Measurements from ENCODE around the gene CNTNAP2.
A peak's percentile ranks its signal among the peaks of the same experiment; 100 is the strongest.

The CNTNAP2 gene

DNA sequence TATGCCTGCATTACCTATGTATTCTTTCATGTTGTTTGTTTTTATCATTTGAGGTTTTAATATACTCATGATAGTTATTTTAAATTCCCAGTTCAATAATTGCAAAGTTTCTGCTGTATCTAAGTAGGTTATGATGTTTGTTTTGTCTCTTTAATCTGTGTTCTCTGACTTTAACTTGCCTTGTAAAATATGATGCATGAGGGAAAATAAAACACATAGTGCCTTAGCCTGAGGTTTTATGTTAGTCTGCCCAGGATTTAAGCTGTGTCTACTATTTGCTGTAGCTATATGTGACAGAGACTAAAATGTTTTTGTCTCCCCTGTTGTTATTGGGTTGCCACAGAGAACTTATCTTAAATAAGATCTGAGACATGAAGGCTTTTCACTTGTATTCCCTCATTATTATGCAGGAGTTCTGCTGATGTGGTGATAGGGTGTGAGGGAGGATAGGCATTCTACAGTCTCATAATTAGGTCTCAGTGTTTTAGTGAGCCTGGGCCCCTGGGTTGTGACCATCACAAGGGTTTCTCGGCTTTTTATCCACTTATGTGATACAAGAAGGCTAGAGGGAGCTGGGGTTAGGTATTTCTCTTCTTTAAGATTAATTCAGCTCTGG, 582.5 kb downstream of the CNTNAP2 start:
- no peak for DNase-seq (ENCODE audit: low spot score)

DNA sequence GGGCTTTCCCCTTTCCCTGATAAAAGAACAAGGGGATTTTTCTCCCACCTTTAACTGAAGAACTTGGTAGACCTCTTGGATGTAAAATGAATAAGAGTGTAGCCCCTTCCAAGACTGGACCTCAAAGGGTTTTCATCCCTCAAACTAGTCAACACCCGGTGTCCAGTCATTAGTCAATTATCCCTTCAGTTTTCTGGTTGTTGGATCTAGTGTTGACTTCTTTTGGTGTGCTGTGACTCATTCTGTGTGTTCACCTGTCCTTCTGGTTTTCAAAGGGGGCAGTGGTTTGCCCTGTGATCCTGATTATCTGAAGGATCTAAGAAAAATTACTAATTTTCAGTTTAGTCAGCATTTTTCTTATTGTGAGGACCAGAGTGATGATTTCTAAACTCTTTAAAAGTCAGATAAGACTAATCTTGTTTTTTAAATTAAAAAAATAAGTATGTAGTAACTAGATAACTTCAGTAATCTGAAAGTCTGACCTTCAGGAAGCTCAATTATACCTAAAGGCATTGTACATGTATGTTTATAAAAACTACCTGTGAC, 583.5 kb downstream of the CNTNAP2 start:
- peak; percentile 1 for DNase-seq (ENCODE audit: low spot score)

DNA sequence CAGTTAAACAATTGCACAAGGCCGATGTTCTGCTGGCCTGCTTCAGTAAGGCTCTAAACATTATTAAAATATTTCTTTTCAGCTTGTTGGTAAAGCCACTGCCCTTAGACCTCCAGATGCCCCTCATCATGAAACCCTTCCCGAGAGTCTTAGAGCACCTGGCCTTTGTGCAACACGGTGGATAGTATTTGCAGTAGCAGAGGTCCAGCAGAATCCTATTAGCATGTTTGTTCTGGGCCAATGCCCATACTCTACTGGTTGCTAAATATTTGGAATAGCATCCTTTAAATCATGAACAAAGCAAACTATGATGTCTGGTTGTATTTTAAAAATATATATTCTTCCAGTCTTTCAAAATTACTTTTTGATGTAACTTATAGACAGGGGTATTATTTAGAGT, 584.6 kb downstream of the CNTNAP2 start:
- no peak for DNase-seq (ENCODE audit: low spot score)

DNA sequence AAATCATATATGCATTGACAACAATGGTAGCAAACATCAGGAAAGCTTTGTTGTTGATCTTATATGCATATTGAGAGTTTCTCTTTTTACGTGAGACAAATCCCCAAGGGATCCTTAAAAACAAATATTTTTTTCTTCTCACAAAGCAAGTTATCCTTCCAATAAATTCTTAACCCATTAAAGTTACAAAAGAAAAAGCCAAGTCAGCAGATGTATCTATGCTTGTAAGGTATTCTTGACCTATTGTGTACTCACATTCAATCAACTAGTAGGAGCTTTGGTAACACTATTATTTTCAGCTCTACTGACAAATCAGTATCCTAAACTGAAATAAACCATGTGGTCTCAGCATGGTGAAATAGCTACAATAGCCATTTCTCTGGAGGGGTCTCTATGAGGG, 586.3 kb downstream of the CNTNAP2 start:
- no peak for DNase-seq (ENCODE audit: low spot score)

DNA sequence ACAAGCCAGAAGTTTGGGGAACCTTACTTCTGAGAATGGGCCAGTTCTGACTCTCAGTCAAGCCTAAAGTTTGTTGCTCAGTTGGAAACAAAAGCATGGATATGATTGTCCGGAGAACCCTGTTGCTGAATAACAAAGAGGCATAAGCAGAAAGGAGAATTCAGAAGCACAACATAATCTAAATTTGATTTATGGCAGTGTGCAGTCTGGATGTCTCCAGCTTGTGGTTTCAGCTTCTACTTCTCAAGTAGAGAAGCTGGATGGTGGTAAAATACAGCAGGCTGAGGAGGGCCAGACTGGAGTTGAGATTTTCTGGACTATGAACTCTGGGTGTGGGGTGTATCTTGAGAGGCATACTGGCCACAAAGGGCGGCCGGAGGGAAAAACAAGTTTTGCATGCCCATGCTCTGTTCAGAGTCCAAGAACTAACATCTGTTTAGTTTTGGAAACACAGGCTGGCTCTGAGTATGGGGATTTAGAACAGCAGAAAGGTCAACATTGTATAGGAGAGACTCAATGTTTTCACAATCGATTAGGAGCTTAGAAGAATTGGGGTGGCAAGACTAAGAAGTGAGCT, 592.9 kb downstream of the CNTNAP2 start:
- DNase-seq (ENCODE audit: low spot score): no peak

DNA sequence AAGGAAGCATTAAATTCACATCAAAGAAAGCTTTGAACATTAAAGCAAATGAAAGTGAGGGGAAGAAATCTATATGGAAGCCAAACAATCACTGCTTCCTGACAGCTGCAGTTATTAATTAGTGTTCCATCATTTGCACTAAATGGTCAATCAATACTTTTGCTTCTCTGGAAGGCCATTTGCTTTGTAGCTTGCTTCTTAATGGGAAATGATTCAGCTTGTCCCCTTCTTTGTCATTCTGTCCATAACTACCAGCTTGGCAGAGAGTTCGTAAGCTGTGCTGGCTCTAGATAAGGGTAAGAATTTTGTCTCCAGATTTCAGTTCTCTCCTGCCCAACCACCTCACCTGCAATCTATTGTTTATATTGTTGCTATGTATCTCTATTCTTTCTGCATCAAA, 596.6 kb downstream of the CNTNAP2 start:
- no peak for DNase-seq (ENCODE audit: low spot score)

DNA sequence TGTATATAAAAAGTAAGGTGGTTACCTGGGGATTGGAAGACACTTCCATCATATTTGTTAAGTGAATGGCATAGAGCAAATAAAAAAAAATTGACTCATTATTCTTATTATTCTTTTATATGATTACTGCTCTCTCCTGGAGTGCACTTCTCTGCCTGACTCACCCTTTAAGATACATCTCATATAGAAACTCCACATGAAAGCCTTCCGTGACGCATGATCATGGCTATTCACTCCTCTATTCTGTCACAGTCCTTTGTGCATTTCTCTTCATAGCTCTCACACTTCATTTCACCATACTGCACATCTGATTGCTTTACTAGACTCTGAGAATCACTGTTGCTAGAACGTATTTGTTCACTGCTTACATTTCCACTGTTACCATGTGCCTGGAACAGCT, 597.3 kb downstream of the CNTNAP2 start:
- no peak for DNase-seq (ENCODE audit: low spot score)

DNA sequence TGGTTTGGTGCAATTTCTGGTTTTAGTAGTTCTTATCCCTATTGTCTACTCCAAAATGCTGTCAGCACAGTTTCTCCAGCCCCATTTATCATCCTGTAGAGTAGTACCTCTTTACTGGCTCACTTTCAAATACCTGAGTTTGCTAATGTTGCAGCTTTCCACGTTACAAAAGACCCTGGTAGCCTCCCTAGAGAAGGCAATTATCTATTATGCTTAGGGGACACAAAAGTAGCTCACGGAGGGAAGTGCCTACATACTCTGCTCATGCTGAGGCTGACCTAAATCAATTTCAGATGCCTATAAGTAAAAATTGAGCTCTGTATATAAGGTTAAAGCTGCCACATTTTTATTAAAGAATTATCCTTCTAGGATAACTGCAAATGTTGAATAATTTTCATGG, 603.6 kb downstream of the CNTNAP2 start:
- no peak for DNase-seq (ENCODE audit: low spot score)

DNA sequence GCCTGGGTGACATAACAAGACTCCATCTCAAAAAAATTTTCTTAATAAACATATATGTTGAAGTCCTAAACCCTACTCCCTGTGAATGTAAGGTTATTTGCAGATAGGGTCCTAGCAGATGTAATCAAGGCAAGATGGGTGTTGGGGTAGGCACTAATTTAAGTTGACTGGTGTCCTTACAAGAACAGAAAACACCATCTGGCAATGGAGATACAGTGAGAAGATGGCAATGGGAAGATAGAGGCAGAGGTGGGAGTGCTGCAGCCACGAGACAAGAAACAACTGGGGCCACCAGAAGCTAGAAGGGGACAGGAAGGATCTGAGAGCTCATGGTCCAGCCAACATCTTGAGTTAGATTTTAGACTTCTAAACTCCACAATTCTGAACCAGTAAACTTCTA, 606.4 kb downstream of the CNTNAP2 start:
- DNase-seq (ENCODE audit: low spot score): no peak

DNA sequence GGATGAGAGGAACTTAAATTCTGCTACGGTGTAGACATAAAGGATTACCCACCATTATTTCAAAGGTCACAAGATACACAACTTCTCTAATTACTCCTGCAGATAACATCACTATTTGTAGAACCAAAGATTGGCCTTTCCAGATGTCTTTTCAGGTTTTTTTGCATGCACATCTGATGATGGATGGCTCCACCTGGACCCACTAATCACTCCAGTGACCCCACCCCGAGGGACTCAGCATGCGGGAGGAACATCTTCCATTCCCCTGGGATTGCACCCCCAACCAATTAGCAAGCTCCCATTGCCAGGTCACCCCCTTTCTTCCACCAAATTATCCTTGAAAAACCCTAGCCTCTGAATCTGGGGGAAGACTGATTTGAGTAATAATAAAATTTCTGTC, 608.9 kb downstream of the CNTNAP2 start:
- DNase-seq (ENCODE audit: low spot score): no peak

DNA sequence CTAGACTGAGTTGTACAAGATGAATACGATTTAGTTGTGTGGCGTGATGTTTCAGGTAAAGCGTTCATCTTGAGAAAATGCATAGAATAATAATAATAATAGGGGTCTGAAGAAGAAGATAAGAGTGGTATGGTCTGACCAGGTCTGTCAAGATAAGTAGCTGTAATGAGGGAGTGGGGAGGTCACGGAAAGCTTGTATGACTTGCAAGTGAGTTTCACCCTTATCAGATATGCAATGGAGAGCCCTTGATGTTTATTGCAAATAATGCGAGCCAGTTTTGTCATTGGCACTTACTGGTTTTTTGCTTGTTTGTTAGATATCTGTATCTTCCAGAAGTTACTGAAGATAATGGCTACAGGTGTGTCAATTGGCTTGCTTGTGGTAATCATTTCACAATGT, 611.5 kb downstream of the CNTNAP2 start:
- no peak for DNase-seq (ENCODE audit: low spot score)

DNA sequence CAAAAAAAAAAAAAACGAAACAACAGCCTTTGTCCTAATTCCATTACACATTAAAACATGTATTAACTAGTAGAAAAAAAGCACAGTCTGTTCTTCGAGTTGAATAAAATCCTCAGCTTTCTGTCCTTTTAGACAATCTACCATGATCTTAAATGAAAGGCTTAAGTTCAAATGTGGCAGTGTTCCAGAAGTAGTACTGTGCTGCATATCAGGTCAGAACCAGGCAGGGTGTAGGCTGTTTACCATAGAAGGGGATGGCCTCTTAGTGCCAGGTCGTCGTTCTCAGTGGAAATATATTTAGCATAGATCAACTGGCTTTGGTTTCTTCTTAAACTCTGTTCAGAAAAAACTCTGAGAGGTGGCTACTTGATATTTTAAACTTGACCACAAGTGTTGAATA, 612.0 kb downstream of the CNTNAP2 start:
- no peak for DNase-seq (ENCODE audit: low spot score)

DNA sequence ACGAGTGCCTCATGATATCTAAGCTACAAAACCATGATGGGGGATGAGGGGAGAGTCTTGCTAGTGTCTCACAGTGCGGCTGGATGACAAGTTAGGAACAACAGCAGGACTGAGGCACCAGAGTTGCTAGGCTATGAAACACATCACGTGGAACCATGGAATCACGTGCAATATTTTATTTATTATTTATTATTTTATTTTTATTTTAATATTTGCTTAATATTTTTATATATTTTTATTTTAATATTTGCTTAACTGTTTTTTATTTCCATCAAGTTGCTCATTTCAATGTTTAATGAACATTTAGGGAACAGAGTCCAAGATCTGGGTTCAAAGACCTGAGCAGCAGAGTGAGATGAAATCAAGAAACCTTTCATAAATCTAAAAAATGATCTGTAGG, 614.6 kb downstream of the CNTNAP2 start:
- no peak for DNase-seq (ENCODE audit: low spot score)

DNA sequence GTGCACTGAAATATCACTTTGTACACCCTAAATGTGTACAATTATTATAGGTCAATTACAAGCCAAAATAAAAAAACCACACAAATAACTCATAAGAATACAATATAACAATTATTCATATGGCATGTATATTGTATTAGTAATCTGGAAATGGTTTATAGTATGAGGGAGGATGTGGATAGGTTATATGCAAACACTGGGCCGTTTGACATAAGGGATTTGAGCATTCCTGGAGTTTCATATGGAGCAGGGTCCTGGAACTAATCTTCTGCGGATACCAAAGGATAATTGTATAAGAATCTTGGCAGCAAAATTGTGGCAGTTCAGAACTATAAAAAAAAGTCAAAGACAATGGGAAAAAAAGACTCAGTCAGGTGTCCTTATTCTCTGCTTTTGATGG, 619.4 kb downstream of the CNTNAP2 start:
- no peak for DNase-seq (ENCODE audit: low spot score)

DNA sequence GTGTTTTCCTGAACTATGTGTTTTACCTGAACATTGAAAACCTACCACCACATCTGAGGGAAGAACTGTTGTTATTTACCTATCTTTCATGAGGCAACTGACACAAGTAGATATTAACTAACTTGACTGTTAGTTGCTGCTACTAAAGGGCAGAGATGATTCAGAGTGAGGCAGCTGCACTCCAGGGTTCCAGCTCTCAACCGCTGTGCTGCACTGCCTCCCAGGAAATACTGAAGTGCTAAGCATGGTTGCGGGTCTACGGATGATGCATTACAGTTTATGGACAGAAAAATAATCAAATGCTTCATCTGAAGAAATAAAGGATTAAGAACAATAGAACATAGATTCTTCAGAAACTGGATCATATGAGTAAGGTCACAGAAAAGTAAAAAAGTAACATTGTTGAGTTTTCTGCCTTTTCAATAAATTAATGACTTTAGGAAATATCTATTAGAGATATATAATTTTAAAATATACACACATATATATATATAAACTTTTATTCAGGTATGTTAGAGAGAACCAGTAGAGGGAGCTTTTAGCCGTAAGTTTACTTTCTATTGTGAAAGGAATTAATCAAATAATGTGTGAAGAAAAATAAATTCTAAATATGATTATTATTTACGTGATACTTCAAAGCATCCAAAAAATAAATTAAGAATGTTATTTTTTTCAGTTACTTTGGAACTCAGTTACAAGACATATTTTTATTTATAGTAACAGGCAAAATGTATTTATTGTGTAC, 620.0 kb downstream of the CNTNAP2 start:
- no peak for DNase-seq (ENCODE audit: low spot score)

DNA sequence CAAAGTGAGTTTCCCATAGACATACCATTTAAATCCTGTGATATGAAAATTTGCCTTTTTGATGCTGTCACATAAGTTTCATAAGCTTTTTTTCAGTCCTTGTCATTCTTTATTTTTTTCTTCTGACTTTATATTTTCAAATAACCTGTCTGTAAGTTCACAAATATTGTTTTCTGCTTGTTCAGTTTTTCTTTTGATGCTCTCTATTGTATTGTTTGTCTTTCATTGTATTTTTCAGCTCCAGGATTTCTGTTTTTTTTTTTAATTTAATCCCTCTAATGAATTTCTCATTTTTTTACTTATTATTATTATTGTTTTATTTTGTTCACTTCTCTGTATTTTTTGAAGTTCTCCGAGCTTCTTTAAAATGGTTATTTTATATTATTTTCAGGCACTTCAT, 623.4 kb downstream of the CNTNAP2 start:
- no peak for DNase-seq (ENCODE audit: low spot score)

DNA sequence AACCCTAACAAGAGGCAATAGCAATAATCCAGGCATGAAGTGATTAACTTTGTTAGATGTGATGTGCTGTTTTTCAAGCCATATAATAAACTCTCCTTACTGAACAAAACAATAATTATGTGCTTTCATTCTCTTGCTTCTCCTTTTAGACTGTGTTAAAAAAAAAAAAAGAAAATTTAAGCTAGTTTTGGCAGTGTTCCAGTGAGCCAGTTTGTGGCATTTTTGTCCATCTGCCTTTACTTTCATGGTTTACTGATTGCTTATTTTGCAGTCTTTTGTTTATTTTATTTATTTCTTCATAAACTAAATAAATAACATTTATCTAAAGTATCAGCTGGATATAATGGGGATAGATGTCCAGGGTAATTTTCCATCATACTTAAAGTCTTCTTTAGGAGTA, 625.3 kb downstream of the CNTNAP2 start:
- DNase-seq (ENCODE audit: low spot score): no peak

DNA sequence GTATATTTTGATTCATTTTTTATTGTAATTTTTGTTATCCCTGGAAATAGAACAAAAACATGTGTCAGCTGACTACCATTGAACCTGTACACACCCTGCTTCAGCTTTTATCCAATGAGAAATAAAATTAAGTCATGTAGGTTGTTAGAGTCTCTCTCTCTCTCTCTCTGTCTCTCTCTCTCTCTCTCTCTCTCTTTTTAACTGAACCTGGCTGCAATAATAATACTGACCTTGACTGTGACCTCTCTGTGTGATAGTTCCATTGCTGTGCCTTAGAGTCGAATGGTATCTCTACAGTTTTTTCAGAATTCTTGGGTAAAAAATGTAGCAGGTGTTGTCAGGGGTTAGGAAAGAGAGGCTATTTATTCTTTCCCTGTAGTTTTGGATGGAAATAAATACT, 637.8 kb downstream of the CNTNAP2 start:
- no peak for DNase-seq (ENCODE audit: low spot score)

DNA sequence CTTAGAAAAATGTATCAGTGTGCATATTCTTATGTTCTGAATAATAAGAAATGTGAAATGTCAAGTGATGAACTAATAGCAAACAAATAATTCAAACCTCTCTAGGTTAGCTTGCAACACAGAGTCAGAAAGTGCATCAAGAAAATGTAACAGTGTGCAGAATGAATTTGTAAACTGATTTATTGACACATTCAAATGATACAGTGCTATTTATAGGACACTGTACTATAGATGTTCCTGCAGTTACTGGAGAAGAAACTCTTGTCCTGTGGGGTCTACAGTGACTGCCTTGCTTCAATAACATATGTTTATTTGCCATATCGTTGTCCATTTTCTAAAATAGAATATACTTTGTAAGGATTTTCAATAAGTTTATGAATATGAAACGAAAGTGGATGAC, 639.0 kb downstream of the CNTNAP2 start:
- no peak for DNase-seq (ENCODE audit: low spot score)

DNA sequence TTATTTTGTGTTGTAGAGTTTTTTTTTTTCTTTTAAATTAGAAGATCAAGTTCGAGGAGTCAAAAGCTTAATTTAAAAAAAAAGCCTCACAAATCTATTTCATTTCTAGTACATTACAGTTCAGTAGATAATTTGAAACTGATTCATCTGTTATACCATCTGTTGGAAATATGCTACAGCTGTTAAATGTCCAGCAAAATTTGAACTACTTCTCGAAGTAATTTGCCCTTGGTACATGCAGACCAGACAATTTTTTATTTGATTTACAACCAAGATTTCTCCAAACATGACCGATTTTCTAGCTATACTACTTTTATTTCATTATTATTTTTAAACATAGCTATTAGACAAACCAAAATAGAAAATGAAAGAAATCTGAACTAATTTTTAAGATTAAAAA, 647.9 kb downstream of the CNTNAP2 start:
- no peak for DNase-seq (ENCODE audit: low spot score)

DNA sequence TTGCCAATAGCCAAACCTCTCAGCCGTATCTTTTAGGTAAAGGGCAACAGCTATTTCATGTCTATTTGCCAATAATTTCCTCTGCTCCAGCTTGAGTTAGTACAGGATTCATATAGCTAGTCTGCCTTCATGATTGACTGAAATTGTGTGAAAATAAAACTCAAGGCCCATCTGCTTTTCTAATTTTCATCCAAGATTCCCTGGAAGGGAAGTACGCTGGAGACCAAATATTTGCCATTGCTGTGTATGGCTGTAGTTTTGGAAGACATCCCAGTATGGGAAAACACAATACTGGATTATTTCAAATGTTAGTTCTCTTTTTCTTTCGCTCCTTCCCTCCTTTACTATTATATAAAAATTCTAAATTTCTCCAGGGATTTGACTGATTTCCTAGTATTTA, 652.4 kb downstream of the CNTNAP2 start:
- no peak for DNase-seq (ENCODE audit: low spot score)

DNA sequence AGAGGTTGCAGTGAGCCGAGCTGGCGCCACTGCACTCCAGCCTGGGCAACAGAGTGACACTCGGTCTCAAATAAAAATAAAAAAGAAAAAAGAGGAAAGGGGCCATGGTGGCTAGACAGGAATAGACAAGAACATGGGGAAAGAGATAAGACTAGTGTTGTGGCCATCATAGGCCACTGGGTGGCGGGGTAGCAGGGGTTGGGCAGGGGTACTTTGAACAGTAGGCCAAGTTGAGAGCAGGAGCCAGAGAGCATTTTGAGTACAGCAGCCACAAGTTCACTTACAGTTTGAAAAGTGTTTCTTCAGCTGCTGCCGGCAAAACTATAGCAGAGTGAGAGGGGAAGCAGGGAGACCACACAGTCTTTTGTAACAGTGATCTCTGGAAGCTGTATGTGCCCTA, 656.0 kb downstream of the CNTNAP2 start:
- DNase-seq (ENCODE audit: low spot score): no peak

DNA sequence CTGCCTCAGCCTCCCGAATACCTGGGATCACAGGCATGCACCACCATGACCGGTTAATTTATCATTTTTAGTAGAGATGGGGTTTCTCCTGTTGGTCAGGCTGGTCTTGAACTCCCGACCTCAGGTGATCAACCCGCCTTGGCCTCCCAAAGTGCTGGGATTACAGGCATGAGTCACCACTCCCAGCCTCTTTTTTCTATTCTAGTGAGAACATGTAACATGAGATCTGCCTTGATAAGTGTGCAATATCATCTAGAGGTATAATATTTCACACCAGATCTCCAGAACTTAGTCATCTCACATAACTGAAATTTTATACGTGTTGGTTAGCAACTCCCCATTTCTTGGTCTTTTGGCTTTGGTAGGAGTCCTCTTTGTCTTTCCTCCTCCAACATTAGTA, 656.9 kb downstream of the CNTNAP2 start:
- no peak for DNase-seq (ENCODE audit: low spot score)

All from AG08395 (cell line).